HCT116 (cell line): Measurements from ENCODE around the gene GPR142.

Experiments
- POLR2A ChIP-seq: IDR thresholded peaks from 2 replicates; pipeline ENCODE4 v1.7.0; 2011; ENCODE audit warnings: borderline replicate concordance; ENCODE audit not compliant: insufficient read depth, insufficient read length; ENCODE audit errors: extremely low read depth
- TF ChIP-seq, protein P1 (sequence below), 3 experiments: fragments of 200-600 bp in 1 of 3; sonication (generic) in 1 of 3; IDR thresholded peaks in 2 of 3; conservative IDR thresholded peaks in 1 of 3; 2 replicates each; pipeline ENCODE4 v1.5.1; 2012 to 2017; ENCODE audit warnings: low read depth in 2 of 3, low read length in 2 of 3, antibody characterized with exemption in 1 of 3, borderline replicate concordance in 1 of 3, control low read depth in 1 of 3, mild to moderate bottlenecking in 1 of 3, mixed read lengths in 1 of 3, mixed run types in 1 of 3, moderate library complexity in 1 of 3; ENCODE audit not compliant: insufficient read depth in 1 of 3
- TF ChIP-seq, protein P2 (sequence below): IDR thresholded peaks from 2 replicates; pipeline ENCODE4 v1.6.1; 2012; ENCODE audit warnings: low read depth
- TF ChIP-seq, protein P3 (sequence below): IDR thresholded peaks from 2 replicates; pipeline ENCODE4 v1.6.1; 2012

DNA sequence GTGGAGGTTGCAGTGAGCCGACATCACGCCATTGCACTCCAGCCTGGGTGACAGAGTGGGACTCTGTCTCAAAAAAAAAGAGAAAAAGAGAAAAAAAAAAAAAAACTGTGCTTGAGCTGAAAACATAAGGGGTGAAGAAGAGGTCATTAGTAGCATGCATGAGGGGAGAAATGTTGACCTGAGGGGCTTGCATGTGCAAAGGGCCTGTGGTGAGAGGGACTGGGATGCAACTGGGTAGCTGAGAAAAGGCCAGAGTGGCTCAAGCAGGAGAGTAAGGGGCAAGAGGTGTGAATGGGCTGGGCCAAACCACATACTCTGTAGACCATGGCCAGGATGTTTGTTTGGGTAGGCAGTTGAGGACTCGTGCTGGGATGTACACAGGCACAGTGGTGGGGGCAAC lies 37.9 kb upstream of the GPR142 start:
- TF ChIP-seq, protein P1, sequence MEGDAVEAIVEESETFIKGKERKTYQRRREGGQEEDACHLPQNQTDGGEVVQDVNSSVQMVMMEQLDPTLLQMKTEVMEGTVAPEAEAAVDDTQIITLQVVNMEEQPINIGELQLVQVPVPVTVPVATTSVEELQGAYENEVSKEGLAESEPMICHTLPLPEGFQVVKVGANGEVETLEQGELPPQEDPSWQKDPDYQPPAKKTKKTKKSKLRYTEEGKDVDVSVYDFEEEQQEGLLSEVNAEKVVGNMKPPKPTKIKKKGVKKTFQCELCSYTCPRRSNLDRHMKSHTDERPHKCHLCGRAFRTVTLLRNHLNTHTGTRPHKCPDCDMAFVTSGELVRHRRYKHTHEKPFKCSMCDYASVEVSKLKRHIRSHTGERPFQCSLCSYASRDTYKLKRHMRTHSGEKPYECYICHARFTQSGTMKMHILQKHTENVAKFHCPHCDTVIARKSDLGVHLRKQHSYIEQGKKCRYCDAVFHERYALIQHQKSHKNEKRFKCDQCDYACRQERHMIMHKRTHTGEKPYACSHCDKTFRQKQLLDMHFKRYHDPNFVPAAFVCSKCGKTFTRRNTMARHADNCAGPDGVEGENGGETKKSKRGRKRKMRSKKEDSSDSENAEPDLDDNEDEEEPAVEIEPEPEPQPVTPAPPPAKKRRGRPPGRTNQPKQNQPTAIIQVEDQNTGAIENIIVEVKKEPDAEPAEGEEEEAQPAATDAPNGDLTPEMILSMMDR (IDR thresholded peaks at IDR 0.05 in 2 of 3, conservative IDR thresholded peaks at IDR 0.05 in 1 of 3; ENCODE audit: borderline replicate concordance in 1 of 3, insufficient read depth in 1 of 3, low read depth in 2 of 3, low read length in 2 of 3): no peak
- TF ChIP-seq, protein P2, sequence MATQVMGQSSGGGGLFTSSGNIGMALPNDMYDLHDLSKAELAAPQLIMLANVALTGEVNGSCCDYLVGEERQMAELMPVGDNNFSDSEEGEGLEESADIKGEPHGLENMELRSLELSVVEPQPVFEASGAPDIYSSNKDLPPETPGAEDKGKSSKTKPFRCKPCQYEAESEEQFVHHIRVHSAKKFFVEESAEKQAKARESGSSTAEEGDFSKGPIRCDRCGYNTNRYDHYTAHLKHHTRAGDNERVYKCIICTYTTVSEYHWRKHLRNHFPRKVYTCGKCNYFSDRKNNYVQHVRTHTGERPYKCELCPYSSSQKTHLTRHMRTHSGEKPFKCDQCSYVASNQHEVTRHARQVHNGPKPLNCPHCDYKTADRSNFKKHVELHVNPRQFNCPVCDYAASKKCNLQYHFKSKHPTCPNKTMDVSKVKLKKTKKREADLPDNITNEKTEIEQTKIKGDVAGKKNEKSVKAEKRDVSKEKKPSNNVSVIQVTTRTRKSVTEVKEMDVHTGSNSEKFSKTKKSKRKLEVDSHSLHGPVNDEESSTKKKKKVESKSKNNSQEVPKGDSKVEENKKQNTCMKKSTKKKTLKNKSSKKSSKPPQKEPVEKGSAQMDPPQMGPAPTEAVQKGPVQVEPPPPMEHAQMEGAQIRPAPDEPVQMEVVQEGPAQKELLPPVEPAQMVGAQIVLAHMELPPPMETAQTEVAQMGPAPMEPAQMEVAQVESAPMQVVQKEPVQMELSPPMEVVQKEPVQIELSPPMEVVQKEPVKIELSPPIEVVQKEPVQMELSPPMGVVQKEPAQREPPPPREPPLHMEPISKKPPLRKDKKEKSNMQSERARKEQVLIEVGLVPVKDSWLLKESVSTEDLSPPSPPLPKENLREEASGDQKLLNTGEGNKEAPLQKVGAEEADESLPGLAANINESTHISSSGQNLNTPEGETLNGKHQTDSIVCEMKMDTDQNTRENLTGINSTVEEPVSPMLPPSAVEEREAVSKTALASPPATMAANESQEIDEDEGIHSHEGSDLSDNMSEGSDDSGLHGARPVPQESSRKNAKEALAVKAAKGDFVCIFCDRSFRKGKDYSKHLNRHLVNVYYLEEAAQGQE: no peak
- TF ChIP-seq, protein P3, sequence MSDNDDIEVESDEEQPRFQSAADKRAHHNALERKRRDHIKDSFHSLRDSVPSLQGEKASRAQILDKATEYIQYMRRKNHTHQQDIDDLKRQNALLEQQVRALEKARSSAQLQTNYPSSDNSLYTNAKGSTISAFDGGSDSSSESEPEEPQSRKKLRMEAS: no peak
- no peak for TF ChIP-seq POLR2A
